Loucy (cell line): ENCODE results near the gene SYT7.

Experiments
- CTCF ChIP-seq: fragments of 200-600 bp; sonication (generic); conservative IDR thresholded peaks from 2 replicates; pipeline ENCODE4 v1.5.1; 2014; ENCODE audit warnings: mild to moderate bottlenecking, antibody characterized with exemption, low read length
- EZH2phosphoT487 ChIP-seq: fragments of 200-600 bp; IDR thresholded peaks from 2 replicates; pipeline ENCODE4 v1.6.1; 2018; ENCODE audit warnings: antibody characterized with exemption, mild to moderate bottlenecking, moderate library complexity, borderline replicate concordance

DNA sequence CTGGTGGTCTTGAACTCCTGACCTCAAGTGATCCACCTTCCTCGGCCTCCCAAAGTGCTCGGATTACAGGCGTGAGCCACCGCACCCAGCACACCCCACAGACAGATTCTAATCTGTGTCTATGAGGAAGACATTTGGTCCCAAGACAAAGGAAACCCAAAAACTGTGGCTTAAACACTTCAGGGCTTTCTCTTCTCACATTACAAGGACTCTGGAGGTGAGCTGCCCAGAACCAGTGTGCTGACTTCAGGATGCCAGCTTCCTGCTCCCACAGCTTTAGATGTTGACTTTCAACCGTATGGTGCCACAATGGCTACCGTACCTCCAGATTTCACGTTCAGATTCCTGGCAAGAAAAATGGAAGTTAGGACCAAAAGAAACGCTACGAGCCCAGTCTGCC lies 32.2 kb upstream of the SYT7 start:
- no peak for TF ChIP-seq CTCF
- TF ChIP-seq EZH2phosphoT487 = no peak
